Endometrial microvascular endothelial cells (primary cell): Measurements from ENCODE around the gene TMPO. TPM values are rescaled to one million over a fixed set of nuclear protein-coding genes. Genes with fewer than 3 reads are reported as not detected.
"Not testable (repeated sequence)": the region's sequence is repeated elsewhere in the genome, so short reads cannot be mapped to it uniquely, and the experiment has no call there.

Experiments
- in situ Hi-C: cut with HindIII; loops from 2 replicates; pipeline ENCODE4 v1.10.0; 2017; ENCODE audit warnings: low sequenced_read_pairs, low pct_unique_long_range_greater_than_20kb; ENCODE audit errors: inconsistent ontology term
- total RNA-seq: library from RNA; depleted of rRNA; stranded (reverse); fragments of >200 nt; gene quantifications from one replicate; pipeline ENCODE4 v1.2.3, GENCODE V29; 2015; ENCODE audit errors: inconsistent ontology term

TMPO gene
- total RNA-seq, 1 donor from 2014 or later = 117 TPM

DNA sequence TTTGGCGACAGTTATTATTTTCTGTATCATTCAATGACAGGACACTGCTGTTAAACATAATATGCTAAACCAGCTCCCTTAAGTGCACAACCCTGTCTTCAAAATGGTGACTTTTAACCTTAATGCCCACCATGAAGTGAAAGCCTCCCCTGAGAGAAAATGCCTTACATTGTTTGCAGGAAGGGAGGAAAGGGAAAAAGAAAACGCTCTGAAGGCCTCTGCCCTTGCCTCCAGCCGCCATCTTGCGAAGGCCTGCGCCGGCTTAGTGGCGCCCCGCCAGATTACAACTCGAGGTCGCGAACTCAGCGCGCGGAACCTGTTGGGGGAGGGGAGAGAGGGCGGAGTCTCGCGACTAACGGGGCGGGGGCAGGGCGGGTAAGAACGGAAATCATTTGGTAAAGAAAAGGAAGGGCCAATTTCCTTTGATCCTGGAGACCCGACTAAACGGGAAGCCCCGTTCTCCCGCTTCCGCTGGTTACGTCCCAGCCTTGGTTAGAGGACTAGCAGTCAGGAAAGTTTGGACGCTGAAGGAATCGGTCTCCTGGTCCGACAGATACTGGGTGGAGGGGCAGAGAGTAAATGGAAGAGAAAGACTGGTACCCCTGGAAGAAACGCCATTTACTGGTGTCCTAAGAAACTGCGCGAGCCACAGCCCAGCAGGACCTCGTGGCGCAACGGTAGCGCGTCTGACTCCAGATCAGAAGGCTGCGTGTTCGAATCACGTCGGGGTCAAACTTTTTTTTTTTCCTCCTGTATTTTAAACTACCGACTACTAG is 11.6 kb upstream of the TMPO start:
- in situ Hi-C loops = no loop called here

GRCh38 chr12:98504368-98504617 is 11.1 kb upstream of the TMPO start:
- in situ Hi-C loops = no loop called here

DNA sequence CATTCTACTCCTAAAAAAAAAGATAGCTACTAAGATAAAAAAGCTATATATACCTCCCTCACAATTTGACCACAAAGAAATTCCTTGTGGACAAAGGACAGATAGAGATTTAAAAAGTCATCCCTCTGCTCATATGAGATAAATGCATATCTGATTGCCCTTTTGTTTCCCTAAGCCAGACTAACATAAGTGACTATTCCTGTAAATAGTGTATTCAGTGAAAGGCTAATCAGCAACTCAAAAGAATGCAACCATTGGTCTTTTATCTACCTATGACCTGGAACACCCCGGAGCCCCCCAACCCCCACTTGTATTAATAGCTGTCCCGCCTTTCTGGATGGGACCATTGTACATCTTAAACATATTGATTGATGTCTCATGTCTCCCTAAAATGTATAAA is 6.3 kb upstream of the TMPO start:
- in situ Hi-C loops = no loop called here

GRCh38 chr12:98511806-98512205 is 3.6 kb upstream of the TMPO start:
- in situ Hi-C loops = not testable (repeated sequence)

- in situ Hi-C loops = no loop called here
Observed at GRCh38 chr12:98513379-98514322, 1.7 kb upstream of the TMPO start.

- in situ Hi-C loops = no loop called here
Observed at GRCh38 chr12:98514982-98515286, 456 bp upstream of the TMPO start.

GRCh38 chr12:98516111-98516873 is 902 bp downstream of the TMPO start:
- in situ Hi-C loops = no loop called here

DNA sequence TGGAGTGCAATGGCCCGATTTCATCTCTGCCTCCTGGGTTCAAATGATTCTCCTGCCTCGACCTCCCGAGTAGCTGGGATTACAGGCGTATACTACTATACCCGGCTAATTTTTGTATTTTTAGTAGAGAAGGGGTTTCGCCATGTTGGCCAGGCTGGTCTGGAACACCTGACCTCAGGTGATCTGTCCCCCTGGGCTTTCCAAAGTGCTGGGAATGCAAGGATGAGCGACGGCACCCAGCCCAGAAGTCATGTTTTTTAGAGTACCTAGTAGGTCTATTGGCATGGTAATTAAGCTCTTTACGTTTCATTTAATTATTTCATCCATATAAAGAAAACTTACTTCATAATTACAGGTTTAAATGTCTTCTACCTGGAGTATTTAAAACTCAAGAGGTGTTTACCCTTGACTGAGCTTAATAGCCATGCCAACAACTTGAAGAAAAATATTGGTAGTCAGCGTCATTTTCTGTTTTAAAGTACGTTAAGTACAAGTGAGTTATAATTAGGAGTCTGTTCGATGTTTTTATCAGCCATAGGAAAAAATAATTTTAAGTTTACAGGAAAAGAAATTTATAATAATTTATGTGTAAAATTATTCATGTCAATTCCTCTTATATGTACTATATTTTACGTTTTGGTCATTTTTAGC is 4.0 kb downstream of the TMPO start:
- in situ Hi-C loops = no loop called here

GRCh38 chr12:98530068-98530467 is 14.7 kb downstream of the TMPO start:
- in situ Hi-C loops = no loop called here

DNA sequence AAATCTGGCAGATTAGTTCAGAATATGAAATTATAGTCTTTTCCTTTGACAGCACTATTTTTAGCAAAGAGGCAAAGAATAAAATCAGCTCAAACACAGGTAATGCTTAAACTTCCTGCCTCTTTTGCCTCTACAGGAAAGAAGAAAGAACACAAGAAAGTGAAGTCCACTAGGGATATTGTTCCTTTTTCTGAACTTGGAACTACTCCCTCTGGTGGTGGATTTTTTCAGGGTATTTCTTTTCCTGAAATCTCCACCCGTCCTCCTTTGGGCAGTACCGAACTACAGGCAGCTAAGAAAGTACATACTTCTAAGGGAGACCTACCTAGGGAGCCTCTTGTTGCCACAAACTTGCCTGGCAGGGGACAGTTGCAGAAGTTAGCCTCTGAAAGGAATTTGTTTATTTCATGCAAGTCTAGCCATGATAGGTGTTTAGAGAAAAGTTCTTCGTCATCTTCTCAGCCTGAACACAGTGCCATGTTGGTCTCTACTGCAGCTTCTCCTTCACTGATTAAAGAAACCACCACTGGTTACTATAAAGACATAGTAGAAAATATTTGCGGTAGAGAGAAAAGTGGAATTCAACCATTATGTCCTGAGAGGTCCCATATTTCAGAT is 17.4 kb downstream of the TMPO start:
- in situ Hi-C loops = no loop called here

- in situ Hi-C loops = no loop called here
Observed at GRCh38 chr12:98533723-98534251, 18.4 kb downstream of the TMPO start.

- in situ Hi-C loops = no loop called here
Observed at GRCh38 chr12:98538031-98538430, 22.6 kb downstream of the TMPO start.

DNA sequence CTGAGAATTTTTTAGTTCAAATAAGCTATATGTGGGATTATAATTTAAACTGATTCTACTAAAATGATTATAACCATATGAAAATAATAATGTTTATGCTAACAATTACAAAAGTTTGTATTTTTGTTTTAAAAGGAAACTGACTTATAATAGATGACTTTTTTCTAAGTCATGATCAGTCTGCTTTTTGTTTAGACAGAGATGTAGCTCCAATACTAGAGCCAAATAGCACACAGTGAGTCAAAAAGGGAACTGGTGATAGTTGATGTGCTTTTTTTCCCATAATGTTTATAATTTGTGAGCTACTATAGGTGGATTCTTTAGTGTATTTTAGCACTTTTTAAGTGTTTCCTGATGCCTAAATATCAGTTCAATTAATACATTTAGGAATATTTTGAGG is 28.3 kb downstream of the TMPO start:
- in situ Hi-C loops = no loop called here

DNA sequence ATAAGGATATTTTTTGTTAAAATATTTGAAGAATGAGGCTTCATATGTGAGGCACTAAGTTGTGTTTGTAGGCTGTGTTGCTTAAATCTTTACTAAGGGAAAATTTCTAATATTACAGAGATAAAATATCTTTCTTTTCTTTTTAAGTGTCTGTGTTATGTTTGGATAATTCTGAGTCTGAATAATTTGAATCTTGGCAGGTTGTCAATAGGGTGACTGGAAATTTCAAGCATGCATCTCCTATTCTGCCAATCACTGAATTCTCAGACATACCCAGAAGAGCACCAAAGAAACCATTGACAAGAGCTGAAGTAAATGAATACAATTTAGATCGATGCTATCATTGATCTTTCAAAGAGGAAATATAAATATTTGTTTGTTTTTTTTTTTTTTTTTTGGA is 29.4 kb downstream of the TMPO start:
- in situ Hi-C loops = no loop called here

DNA sequence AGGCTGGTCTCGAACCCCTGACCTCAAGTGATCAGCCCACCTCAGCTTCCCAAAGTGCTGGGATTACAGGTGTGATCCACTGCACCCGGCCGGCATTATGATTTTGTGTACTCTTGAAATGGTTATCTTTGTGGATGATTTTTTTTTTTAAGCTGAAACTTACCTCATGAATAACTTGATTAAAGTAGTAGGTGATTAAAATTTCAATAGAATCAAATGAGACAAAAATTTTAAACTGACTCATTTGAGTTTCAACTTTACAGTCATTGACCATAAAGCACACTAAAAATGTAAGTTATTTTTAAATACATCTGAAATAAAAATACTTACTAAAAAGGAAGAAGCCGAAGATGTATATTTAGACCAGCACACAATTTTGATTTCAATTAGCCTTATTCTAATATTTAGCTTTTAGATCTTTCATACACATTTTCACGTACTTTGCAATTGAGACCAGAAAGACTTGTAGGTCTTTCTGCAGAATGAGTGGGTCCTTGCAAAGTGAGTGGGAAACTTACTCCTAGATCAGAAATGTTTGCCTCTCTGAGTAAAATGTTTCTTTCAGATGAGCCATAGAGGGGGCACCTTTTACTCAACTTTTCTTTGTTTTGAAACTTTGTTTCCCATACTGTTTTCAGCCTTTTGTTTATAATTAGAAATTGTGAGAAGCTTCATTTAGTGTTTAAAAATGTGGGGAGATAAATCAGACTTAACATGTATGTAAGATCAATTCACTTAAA is 34.2 kb downstream of the TMPO start:
- in situ Hi-C loops = no loop called here

DNA sequence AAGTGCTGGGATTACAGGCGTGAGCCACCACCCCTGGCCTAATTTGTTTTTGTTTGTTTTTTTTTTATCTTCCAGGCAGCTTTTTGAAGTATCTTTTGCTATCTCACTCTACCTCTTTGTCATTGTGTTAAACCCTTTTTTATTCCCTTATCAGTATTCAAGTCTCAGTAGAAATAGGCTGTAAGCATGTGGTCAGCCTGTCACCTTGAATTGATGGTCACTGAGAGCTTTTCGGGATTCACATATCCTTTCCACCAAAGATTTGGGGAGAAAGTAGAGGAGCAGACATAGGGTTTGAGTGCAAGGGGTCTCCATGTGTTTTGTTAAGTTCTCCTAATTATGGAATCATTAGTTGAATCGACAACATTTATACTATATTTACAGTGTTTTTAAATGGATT is 36.4 kb downstream of the TMPO start:
- in situ Hi-C loops = no loop called here

DNA sequence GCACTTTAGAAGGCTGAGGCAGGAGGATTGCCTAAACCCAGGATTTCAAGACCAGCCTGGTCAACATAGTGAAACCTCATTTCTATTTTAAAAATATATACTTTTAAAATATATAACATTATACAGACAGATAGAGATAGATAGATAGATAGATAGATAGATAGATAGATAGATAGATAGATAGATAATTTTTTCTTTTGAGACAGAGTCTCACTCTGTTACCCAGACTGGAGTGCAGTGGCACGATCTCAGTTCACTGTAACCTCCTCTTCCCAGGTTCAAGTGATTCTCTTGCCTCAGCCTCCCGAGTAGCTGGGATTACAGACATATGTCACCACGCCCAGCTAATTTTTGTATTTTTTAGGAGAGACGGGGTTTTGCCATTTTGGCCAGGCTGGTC is 42.7 kb downstream of the TMPO start:
- in situ Hi-C loops = not testable (repeated sequence)

GRCh38 chr12:98559666-98560065 is 44.3 kb downstream of the TMPO start:
- in situ Hi-C loops = no loop called here
